GM18517 (cell line): Measurements from ENCODE around the gene TCF7L1.
"Not testable (repeated sequence)": the region's sequence is repeated elsewhere in the genome, so short reads cannot be mapped to it uniquely, and the experiment has no call there.

Experiments
- ATAC-seq: cut with Tn5 transposase; IDR thresholded peaks from one replicate; pipeline ENCODE4 v1.9.1; 2021; ENCODE audit warnings: mild to moderate bottlenecking, moderate library complexity; ENCODE audit not compliant: unreplicated experiment

Gene TCF7L1

DNA sequence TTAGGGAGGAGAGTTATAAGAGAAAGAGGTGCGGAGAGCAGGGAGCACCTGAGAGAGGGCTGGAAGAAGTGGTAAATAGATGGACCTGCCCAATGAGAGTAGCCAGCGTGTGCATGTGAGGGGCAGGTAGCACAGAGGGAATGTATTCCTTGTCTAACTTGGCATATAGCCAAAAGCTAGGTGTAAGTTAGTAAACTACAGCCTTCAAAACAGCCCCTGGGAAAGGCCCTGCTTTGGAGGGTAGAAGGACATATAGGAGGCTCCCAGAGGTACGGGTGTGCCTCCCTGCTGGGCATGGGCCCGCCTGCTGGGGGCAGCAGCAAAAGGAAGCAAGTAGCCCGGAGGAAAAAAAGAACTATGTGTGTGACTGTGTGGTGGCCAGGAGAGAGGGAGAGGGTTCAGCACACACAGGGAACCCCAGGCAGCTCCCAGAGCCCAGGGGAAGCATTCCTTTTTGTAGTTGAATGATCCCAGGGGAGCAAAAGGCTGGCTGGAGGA is 48.0 kb downstream of the TCF7L1 start:
- no peak for ATAC-seq

DNA sequence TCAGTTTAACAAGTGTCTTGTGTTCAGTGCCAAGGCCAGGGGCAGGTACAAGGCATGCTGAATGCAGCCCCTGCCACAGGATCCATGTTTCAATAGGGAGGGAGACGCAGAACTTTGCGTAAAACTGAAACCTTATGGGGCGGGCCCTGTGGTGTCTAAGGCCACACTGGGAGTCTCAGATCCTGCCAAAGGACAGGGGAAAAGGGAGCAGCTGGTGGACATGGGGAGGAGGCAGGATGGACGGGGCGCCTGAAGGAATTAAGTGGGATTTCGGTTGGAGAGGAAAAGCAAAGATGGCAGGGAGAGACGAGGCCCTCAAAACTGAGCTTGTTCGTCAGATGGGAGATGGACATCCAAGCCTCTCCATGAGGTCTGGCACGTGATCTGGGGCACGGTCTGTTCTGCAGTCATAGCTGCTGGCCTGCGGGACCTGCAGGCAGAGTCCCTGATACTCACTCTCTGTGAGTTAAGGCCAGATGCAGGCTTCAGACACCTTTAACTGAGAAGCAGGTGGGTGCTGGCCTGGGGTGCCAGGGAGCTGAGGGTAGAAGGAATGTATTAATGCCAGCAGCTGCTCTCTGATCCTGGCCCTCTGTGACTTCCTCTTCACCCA is 48.8 kb downstream of the TCF7L1 start:
- ATAC-seq = no peak

DNA sequence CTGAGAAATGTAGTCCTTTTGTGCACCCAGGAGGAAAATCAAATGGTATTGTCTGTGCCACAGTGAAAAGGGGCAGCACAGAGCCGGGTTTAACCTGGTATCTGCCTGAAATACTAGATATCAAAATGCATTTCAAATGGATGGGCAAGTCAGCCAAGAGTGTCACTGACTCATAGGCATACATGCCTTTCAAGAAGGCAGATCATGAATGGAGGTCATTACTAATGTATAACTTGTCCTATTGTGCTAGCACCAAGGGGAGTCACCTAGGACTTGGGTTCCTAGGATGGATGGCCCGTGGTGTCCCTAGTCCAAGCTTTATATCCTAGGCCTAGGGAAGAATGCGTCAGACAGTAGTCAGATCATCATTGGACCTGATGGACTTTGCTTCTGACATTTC is 49.9 kb downstream of the TCF7L1 start:
- no peak for ATAC-seq

- ATAC-seq = no peak
These were observed 50.3 kb downstream of the TCF7L1 start for GRCh38 chr2:85183479-85183878.

- ATAC-seq = no peak
These were observed 51.0 kb downstream of the TCF7L1 start for GRCh38 chr2:85184231-85184630.

DNA sequence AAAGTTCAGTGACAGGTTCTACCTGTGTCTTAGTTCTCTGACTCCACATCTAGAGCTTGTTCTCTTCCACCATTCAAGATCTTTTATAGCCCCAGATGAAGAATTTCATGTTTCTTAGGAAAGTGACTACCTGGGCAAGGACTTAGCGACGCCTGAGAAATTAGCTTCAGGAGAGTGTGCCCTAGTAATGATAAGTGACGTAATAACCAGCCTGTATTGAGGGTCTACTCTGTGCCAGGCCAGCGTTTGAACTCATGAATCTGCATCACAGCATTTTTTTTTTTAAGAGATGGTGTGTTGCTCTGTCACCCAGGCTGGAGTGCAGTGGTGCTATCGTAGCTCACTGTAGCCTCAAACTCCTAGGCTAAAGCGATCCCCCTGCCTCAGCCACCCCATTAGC is 51.8 kb downstream of the TCF7L1 start:
- no peak for ATAC-seq

- no peak for ATAC-seq
These were observed 52.3 kb downstream of the TCF7L1 start for GRCh38 chr2:85185431-85185940.

- ATAC-seq = no peak
These were observed 53.9 kb downstream of the TCF7L1 start for GRCh38 chr2:85187069-85187468.

DNA sequence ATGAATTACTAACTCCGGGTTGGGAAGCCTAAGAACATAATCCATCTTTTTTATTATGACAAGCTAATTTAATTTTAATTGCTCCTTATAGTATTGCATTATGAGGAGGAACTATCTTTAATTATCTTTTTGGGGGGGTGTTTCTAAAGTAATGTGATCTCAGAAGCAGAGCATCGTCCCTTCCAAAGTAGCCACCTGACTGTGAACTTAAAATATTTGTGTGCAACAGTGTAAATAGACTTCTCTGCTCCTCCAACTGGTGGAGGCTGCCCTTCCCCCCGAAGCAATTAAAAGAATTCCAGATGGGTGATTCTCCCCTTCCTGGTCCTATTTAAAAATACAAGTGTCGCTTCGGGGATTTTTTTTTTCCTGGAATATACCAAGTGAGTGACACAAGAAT is 55.7 kb downstream of the TCF7L1 start:
- ATAC-seq = no peak

DNA sequence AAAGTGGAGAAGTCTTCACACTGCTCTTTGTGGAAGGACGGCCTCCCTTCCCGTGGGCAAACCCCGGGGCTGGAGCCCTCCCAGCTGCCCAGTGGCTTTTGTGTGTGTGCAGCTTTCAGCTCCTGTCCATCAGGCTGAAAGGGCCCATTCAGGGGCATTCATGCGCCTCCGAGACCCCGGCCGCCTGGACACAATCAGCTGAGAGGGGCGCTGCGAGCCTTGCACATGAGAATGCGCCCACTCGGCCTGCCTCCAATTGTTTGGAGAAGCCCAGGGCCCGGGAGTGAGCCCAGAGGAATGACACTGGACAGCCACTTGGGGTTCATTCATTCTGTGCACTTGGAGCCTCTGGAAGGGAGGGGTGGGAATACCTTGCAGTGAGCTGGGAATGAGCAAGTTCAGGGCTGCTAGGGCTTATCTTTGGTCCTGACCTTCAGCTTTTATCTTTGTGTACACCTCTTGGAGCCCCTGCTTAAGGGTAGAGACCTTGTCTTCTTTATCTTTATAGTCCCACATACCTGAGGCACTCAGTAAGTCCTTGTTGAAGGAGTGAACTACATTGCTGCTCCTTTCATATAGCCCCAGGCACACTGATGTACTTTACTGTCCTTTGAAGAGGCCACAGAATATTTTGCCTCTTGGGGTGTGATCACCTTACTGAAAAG is 56.5 kb downstream of the TCF7L1 start:
- ATAC-seq = no peak

DNA sequence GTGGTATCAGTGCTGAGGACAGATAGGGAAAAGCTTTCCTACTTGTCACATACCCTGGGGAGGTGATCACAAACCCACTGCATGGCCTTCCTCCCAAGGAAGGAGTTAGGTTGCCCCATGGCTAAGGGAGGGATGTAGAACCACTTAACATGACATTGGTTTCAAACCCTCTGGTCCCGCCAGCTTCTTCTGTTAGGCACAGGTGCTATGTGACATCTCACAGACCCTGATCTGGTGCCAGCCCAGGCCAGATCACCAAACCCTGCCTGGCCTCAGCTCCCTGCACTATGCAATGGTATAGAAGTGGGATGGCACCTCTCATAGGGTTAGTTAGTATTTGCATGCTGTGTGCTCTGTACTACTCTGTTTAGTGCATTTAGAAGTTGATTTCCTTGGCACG is 58.0 kb downstream of the TCF7L1 start:
- ATAC-seq = no peak

GRCh38 chr2:85194780-85195480 is 61.7 kb downstream of the TCF7L1 start:
- ATAC-seq = no peak

DNA sequence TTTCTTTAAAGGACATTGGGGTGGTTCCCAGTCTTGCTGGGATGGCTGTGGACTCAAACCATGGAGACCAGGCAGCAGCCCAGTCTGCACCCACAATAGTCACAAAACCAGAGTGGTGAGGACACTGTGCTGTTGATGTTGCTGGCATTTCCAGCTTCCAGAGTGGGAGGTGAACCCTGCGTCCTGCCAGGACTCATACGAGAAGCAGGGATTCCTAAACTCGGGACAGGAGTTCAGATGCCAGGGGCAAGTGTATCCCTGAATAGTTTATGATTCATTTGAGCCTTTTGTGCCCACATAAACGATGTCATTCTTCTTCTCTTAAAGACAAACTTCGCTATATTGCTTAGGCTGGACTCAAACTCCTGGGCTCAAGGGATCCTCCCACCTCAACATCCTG is 62.8 kb downstream of the TCF7L1 start:
- ATAC-seq = no peak

DNA sequence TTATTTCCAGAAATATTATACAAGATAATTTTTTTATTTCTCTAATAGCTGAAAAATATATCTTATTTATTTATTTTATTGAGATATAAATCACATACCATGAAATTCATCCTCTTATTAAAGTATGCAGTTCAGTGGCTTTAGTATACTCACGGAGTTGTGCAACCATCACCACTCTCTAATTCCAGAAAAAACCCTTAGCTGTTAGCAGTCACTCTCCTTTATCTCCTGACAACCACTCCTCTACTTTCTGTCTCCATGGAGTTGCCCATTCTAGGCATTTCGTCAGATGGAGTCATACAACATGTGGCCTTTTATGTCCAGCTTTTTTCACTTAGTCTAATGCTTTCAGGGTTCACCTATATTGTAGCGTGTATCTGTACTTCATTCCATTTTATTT is 66.5 kb downstream of the TCF7L1 start:
- ATAC-seq = no peak

GRCh38 chr2:85209887-85210286 is 76.7 kb downstream of the TCF7L1 start:
- no peak for ATAC-seq

- ATAC-seq = no peak
These were observed 77.3 kb downstream of the TCF7L1 start for GRCh38 chr2:85210511-85210910.

DNA sequence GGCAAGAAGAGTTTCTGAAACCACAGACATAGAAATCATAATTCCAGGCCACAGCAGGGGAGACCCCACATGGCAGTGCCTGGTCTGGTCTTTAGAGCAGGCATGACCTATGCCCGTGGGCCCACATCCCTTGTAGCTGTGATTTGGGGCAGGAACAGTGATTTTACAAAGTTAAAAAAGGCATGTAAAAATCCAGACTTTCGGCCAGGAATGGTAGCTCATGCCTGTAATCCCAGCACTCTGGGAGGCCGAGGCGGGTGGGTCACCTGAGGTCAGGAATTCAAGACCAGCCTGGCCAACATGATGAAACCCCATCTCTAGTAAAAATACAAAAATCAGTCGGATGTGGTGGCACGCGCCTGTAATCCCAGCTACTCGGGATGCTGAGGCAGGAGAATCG is 78.4 kb downstream of the TCF7L1 start:
- ATAC-seq = not testable (repeated sequence)

DNA sequence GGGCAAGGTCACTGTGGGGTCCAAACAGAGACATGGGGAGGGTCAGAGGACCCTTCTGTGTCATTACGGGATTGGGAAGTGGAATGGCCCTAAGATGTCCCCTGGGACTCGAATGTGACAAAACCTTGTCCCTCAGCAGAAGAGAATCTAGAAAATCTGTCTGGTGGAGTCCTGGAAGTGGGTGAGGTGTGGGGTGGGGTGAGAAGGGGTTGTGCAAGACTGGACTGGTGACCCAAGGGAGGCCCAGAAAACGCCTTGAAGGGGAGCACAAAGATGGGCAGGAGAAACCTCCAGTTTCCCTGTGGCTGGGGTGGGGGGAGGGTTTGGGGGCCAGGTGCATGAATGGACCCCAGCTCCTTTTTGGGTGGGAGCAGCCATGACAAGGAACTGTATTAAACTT is 79.6 kb downstream of the TCF7L1 start:
- no peak for ATAC-seq

- ATAC-seq = no peak
These were observed 80.2 kb downstream of the TCF7L1 start for GRCh38 chr2:85213404-85213803.

- ATAC-seq = no peak
These were observed 80.8 kb downstream of the TCF7L1 start for GRCh38 chr2:85213901-85214512.

DNA sequence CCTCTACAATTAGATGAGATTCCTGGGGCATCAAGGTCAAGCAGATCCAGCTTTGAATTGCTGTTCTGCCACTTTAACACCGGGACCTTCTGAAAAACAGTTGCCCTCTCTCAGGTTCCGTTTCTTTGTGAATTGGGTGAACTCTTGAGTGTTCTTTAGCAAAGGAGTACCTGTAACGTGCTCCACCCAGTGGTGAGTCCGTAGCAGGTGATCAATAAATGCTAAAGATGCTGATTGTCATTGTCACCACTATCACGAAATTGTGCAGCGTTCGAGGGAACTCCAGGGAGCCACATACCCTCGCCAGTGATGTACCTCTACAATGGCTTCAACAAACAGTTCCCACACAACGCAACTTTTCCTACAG is 81.9 kb downstream of the TCF7L1 start:
- ATAC-seq = no peak
